NCI-H526 (cell line): Measurements from ENCODE around the gene AMPD3.

Experiments
- DNase-seq, 2 experiments: peaks; one replicate each; lab custom pipeline; 2025; lab: John Stamatoyannopoulos, UW

The AMPD3 gene

GRCh38 chr11:10539339-10539738, 84.3 kb downstream of the AMPD3 start:
- no peak for DNase-seq

GRCh38 chr11:10540546-10540914, 85.5 kb downstream of the AMPD3 start:
- peak; percentile 57 to 78 for DNase-seq

- peak; percentile 89 to 98 for DNase-seq
These were observed 86.0 kb downstream of the AMPD3 start, which contains the start of gene RNF141 for GRCh38 chr11:10540915-10541560. Gene RNF141, minus strand, starts transcription at chr11:10541187. Its CDS starts 7,029 bp downstream, at chr11:10534158.

GRCh38 chr11:10541561-10541930, 86.5 kb downstream of the AMPD3 start:
- DNase-seq = peak in 1 of 2 experiments; percentile 32

GRCh38 chr11:10542776-10543175, 87.7 kb downstream of the AMPD3 start:
- DNase-seq = no peak

GRCh38 chr11:10543782-10544181, 88.7 kb downstream of the AMPD3 start:
- no peak for DNase-seq

GRCh38 chr11:10544491-10545465, 89.7 kb downstream of the AMPD3 start:
- no peak for DNase-seq

- DNase-seq = no peak
These were observed 95.6 kb downstream of the AMPD3 start for GRCh38 chr11:10550503-10551289.

GRCh38 chr11:10551290-10551592, 96.2 kb downstream of the AMPD3 start:
- no peak for DNase-seq

- DNase-seq = no peak
These were observed 96.8 kb downstream of the AMPD3 start for GRCh38 chr11:10551845-10552352.

- no peak for DNase-seq
These were observed 101.5 kb downstream of the AMPD3 start for GRCh38 chr11:10556590-10556989.
